Stomach (tissue), 9 donors: ENCODE measurements around the gene CWC22. TPM values are rescaled to one million over a fixed set of nuclear protein-coding genes. Genes with fewer than 3 reads are reported as not detected.

Source experiments
- DNase-seq, 2 donors: peaks; one replicate each; pipeline versions ENCODE4 v3.0.0 to v3.0.0-alpha.2; 2013 to 2019
- H3K27ac ChIP-seq, 5 donors: fragments of 200-600 bp in 4 of 5; sonication (generic) in 4 of 5; one replicate each; pipeline ENCODE4 v1.5.1; 2013 to 2019; ENCODE audit warnings: mild to moderate bottlenecking in 1 of 5, moderate library complexity in 1 of 5
- H3K27me3 ChIP-seq, 3 donors: fragments of 200-600 bp; sonication (generic); one replicate each; pipeline ENCODE4 v1.5.1; 2017 to 2019; ENCODE audit warnings: mixed run types in 1 of 3
- H3K36me3 ChIP-seq, 4 donors: fragments of 200-600 bp; sonication (generic); 1 replicate in 3 of 4; 2 replicates in 1 of 4; pipeline ENCODE4 v1.5.1; 2016 to 2019
- H3K4me1 ChIP-seq, 4 donors: fragments of 200-600 bp; sonication (generic); one replicate each; pipeline ENCODE4 v1.5.1; 2016 to 2019
- H3K4me3 ChIP-seq, 4 donors: fragments of 200-600 bp; sonication (generic) in 3 of 4; one replicate each; pipeline ENCODE4 v1.5.1; 2016 to 2019; ENCODE audit warnings: mild to moderate bottlenecking in 1 of 4
- H3K9me3 ChIP-seq, 4 donors: fragments of 200-600 bp; sonication (generic); one replicate each; pipeline ENCODE4 v1.5.1; 2016 to 2019
- CTCF ChIP-seq, 7 experiments: fragments of 450-650 bp in 4 of 7; fragments of 200-600 bp in 3 of 7; sonication (generic) in 3 of 7; IDR thresholded peaks; one replicate each; pipeline ENCODE4 v1.5.1; 2016 to 2019; ENCODE audit warnings: antibody characterized with exemption in 7 of 7, control low read depth in 2 of 7, mild to moderate bottlenecking in 1 of 7
- EP300 ChIP-seq: sonication (generic); formaldehyde crosslinking; IDR thresholded peaks from one replicate; pipeline ENCODE4 v1.6.1; 2017; ENCODE audit warnings: antibody characterized with exemption
- POLR2A ChIP-seq, 4 donors: fragments of 450-650 bp; IDR thresholded peaks; one replicate each; pipeline ENCODE4 v1.6.1; 2016; ENCODE audit warnings: antibody characterized with exemption in 4 of 4, control low read depth in 2 of 4, mild to moderate bottlenecking in 1 of 4, moderate library complexity in 1 of 4
- POLR2AphosphoS5 ChIP-seq, 3 donors: sonication (generic); formaldehyde crosslinking; IDR thresholded peaks; one replicate each; pipeline ENCODE4 v1.6.1; 2016; ENCODE audit warnings: antibody characterized with exemption in 3 of 3
- WGBS, 5 donors: extraction: QIAGEN DNeasy Blood & Tissue Kit in 3 of 5; methylation state at CpG; one replicate each; pipeline versions ENCODE4 v1.1.5 to v1.1.7; 2013 to 2018; 5-methylcytosine and 5-hydroxymethylcytosine counted together
- intact Hi-C: fragments of 100-400 bp; cut with DNase I; formaldehyde crosslinking; loops from one replicate; pipeline ENCODE4 v1.15.1; 2023; ENCODE audit warnings: low total_unique reads
- polyA plus RNA-seq, 3 donors: library from polyadenylated mRNA; stranded (reverse); fragments of 200-250 nt; gene quantifications; one replicate each; pipeline ENCODE4 v1.2.3, GENCODE V29; 2013
- total RNA-seq, 5 donors: library from RNA; depleted of rRNA; stranded (reverse); fragments of >200 nt; gene quantifications; one replicate each; pipeline versions ENCODE4 v1.1.0 to v1.2.3, GENCODE V29; 2014 to 2016
- donor health status: healthy with polysubstance abuse.
- donor health status: Bipolar disorder and iron deficiency.
- donor health status: healthy.

Gene CWC22
- total and polyA plus RNA-seq, 8 donors = 2.9 to 24.0 (median 12.1) TPM

- intact Hi-C loops = no loop called here
- DNase-seq = no peak
- no peak for TF ChIP-seq EP300
- no peak for TF ChIP-seq POLR2A (IDR thresholded peaks at IDR 0.05)
- TF ChIP-seq POLR2AphosphoS5 (IDR thresholded peaks at IDR 0.05) = no peak
- TF ChIP-seq CTCF (IDR thresholded peaks at IDR 0.05) = no peak
- Histone ChIP-seq H3K27me3 (no peaks in the 10 kb centered on the region), H3K36me3 (peaks cover 0 to 89% (median 81%) of the 10 kb centered on the region in 4 donors), H3K4me3 (no peak overlapping the region), H3K9me3 (no peaks in the 10 kb centered on the region), H3K27ac (no peak overlapping the region), H3K4me1 (peaks cover 0 to 7% (median 0%) of the 10 kb centered on the region in 4 donors)
- 79 to 92% (median 86%) methylated on average over 1 of the region's 1 CpG for WGBS, 5 donors
Observed at GRCh38 chr2:179987916-179988315, 19.2 kb downstream of the CWC22 start.

GRCh38 chr2:179985163-179985820 is 21.8 kb downstream of the CWC22 start:
- Histone ChIP-seq H3K9me3 (no peaks in the 10 kb centered on the region), H3K36me3 (peaks cover 5 to 89% (median 83%) of the 10 kb centered on the region in 4 donors), H3K4me3 (no peak overlapping the region), H3K27ac (no peak overlapping the region), H3K4me1 (no peaks in the 10 kb centered on the region), H3K27me3 (no peaks in the 10 kb centered on the region)
- DNase-seq = no peak
- TF ChIP-seq EP300 = no peak
- no peak for TF ChIP-seq POLR2A (IDR thresholded peaks at IDR 0.05)
- TF ChIP-seq POLR2AphosphoS5 (IDR thresholded peaks at IDR 0.05) = no peak
- TF ChIP-seq CTCF (IDR thresholded peaks at IDR 0.05) = no peak
- intact Hi-C loops = no loop called here
- 79 to 86% (median 84%) methylated on average over 5 of the region's 5 CpGs for WGBS, 5 donors

- DNase-seq = no peak
- Histone ChIP-seq H3K36me3 (peaks cover 5 to 99% (median 98%) of the 10 kb centered on the region in 4 donors), H3K27ac (no peak overlapping the region), H3K4me3 (no peak overlapping the region), H3K4me1 (no peaks in the 10 kb centered on the region), H3K27me3 (no peaks in the 10 kb centered on the region), H3K9me3 (no peaks in the 10 kb centered on the region)
- TF ChIP-seq EP300 (no peak), CTCF (IDR thresholded peaks at IDR 0.05) (no peak), POLR2A (IDR thresholded peaks at IDR 0.05) (no peak), POLR2AphosphoS5 (IDR thresholded peaks at IDR 0.05) (no peak)
- WGBS, 5 donors = 45 to 100% (median 97%) methylated on average over 1 of the region's 1 CpG
- intact Hi-C loops = no loop called here
Observed at GRCh38 chr2:179983250-179983932, 23.7 kb downstream of the CWC22 start.

GRCh38 chr2:179981085-179981484 is 26.0 kb downstream of the CWC22 start:
- Histone ChIP-seq H3K9me3 (no peaks in the 10 kb centered on the region), H3K4me3 (no peak overlapping the region), H3K27ac (no peak overlapping the region), H3K36me3 (peaks cover 5 to 99% (median 96%) of the 10 kb centered on the region in 4 donors), H3K27me3 (no peaks in the 10 kb centered on the region), H3K4me1 (no peaks in the 10 kb centered on the region)
- no peak for DNase-seq
- WGBS, 5 donors = 84 to 95% (median 91%) methylated on average over 1 of the region's 1 CpG
- no peak for TF ChIP-seq EP300
- no peak for TF ChIP-seq CTCF (IDR thresholded peaks at IDR 0.05)
- no peak for TF ChIP-seq POLR2A (IDR thresholded peaks at IDR 0.05)
- TF ChIP-seq POLR2AphosphoS5 (IDR thresholded peaks at IDR 0.05) = no peak
- intact Hi-C loops = no loop called here
